A673 (cell line): ENCODE measurements around the gene EMILIN2. TPM values are rescaled to one million over a fixed set of nuclear protein-coding genes. Genes with fewer than 3 reads are reported as not detected.

Source experiments
- BruUV-seq: library from RNA; stranded (reverse); fragments of 400-500 nt; replicated peaks from 2 replicates; lab custom pipeline; 2021; lab: Mats Ljungman, UMichigan
- CTCF ChIA-PET: fragments of 300-600 bp; sonication (Branson Sonifier 250); formaldehyde crosslinking; loops from one replicate; lab custom pipeline; 2022; ENCODE audit warnings: antibody characterized with exemption; lab: Charles Lee
- POLR2A ChIA-PET: fragments of 300-600 bp; sonication (Branson Sonifier 250); formaldehyde crosslinking; loops from one replicate; lab custom pipeline; 2022; ENCODE audit warnings: antibody characterized with exemption; ENCODE audit not compliant: low non-redundant PET; lab: Charles Lee
- DNase-seq: peaks from one replicate; pipeline ENCODE4 v3.0.0-alpha.2; 2015; ENCODE audit warnings: low spot score
- H3K27ac ChIP-seq: fragments of 200-600 bp; sonication (generic); 2 replicates; pipeline ENCODE4 v1.5.1; 2016; ENCODE audit warnings: mixed run types, low read depth, mild to moderate bottlenecking, mixed read lengths, antibody characterized with exemption, low read length; ENCODE audit not compliant: poor library complexity, severe bottlenecking
- H3K27me3 ChIP-seq: fragments of 200-600 bp; sonication (generic); replicated peaks from 2 replicates; pipeline ENCODE4 v1.6.1; 2017; ENCODE audit warnings: mixed run types, low read depth, mild to moderate bottlenecking, mixed read lengths, antibody characterized with exemption, low read length; ENCODE audit not compliant: insufficient read depth, poor library complexity
- H3K36me3 ChIP-seq: fragments of 200-600 bp; sonication (generic); 2 replicates; pipeline ENCODE4 v1.6.1; 2016; ENCODE audit warnings: mixed run types, mild to moderate bottlenecking, mixed read lengths, antibody characterized with exemption, low read length; ENCODE audit not compliant: insufficient read depth, poor library complexity, severe bottlenecking
- H3K4me1 ChIP-seq: fragments of 200-600 bp; sonication (generic); 2 replicates; pipeline ENCODE4 v1.6.1; 2017; ENCODE audit warnings: mixed run types, mild to moderate bottlenecking, mixed read lengths, antibody characterized with exemption, low read length; ENCODE audit not compliant: insufficient read depth, poor library complexity, severe bottlenecking
- H3K4me3 ChIP-seq: fragments of 200-600 bp; sonication (generic); 2 replicates; pipeline ENCODE4 v1.5.1; 2016; ENCODE audit warnings: low read depth, mixed run types, mild to moderate bottlenecking, mixed read lengths, low read length; ENCODE audit not compliant: poor library complexity, severe bottlenecking
- H3K9me3 ChIP-seq: fragments of 200-600 bp; sonication (generic); 2 replicates; pipeline ENCODE4 v1.6.1; 2016; ENCODE audit warnings: mixed run types, low read depth, mild to moderate bottlenecking, mixed read lengths, antibody characterized with exemption, low read length; ENCODE audit not compliant: poor library complexity, severe bottlenecking
- EZH2 ChIP-seq: fragments of 200-600 bp; sonication (generic); IDR thresholded peaks from 2 replicates; pipeline ENCODE4 v1.6.1; 2017; ENCODE audit warnings: borderline replicate concordance, low read depth, mild to moderate bottlenecking, mixed read lengths, antibody characterized with exemption, low read length; ENCODE audit not compliant: poor library complexity, severe bottlenecking
- intact Hi-C: fragments of 100-400 bp; cut with micrococcal nuclease; formaldehyde crosslinking; loops from one replicate; pipeline ENCODE4 v1.10.0; 2022; ENCODE audit not compliant: unreplicated experiment
- total RNA-seq: library from RNA; stranded (reverse); gene quantifications from 2 replicates; pipeline ENCODE4 v1.2.3, GENCODE V29; 2021

EMILIN2 gene
- total RNA-seq, 1 experiment from 2014 or later = 23.4 TPM

GRCh38 chr18:2964361-2965010, 117.7 kb downstream of the EMILIN2 start:
- H3K9me3 ChIP-seq = no peaks in the 10 kb centered on the region
- H3K36me3 ChIP-seq = no peaks in the 10 kb centered on the region
- POLR2A ChIA-PET = no interaction called here
- BruUV-seq = no TSS peak
- intact Hi-C loops = no loop called here
- DNase-seq = no peak
- CTCF ChIA-PET = no interaction called here
- no peak for TF ChIP-seq EZH2
- H3K27ac ChIP-seq = no peak overlapping the region
- H3K27me3 ChIP-seq = no peaks in the 10 kb centered on the region
- no peak overlapping the region for H3K4me3 ChIP-seq
- peaks cover 35% of the 10 kb centered on the region for H3K4me1 ChIP-seq

Other genes with a start within 250 kb of the EMILIN2 start
- 74.0 and 80.9 TPM in 2 replicates for gene SMCHD1, start 191.3 kb upstream of the EMILIN2 start, total RNA-seq
- 22.5 and 24.0 TPM in 2 replicates for gene LPIN2, start 166.1 kb downstream of the EMILIN2 start, total RNA-seq